Fibroblast of villous mesenchyme (primary cell): ENCODE measurements around the gene CEMIP2. TPM values are rescaled to one million over a fixed set of nuclear protein-coding genes. Genes with fewer than 3 reads are reported as not detected.

Experiments used
- DNase-seq: peaks from one replicate; pipeline ENCODE4 v3.0.0-alpha.2; 2010; ENCODE audit warnings: low read depth
- H3K4me3 ChIP-seq: 2 replicates; pipeline ENCODE4 v1.5.1; 2011; ENCODE audit warnings: low read depth, mild to moderate bottlenecking, low read length
- total RNA-seq: library from RNA; depleted of rRNA; stranded (reverse); fragments of >200 nt; gene quantifications from 2 replicates; pipeline ENCODE4 v1.2.3, GENCODE V29; 2012
- TF ChIP-seq, protein P1 (sequence below): IDR thresholded peaks from 2 replicates; pipeline ENCODE4 v1.5.1; 2012; ENCODE audit warnings: low read depth, mild to moderate bottlenecking, low read length; ENCODE audit not compliant: insufficient read depth

Gene CEMIP2
- total RNA-seq, 1 donor = 180 TPM

DNA sequence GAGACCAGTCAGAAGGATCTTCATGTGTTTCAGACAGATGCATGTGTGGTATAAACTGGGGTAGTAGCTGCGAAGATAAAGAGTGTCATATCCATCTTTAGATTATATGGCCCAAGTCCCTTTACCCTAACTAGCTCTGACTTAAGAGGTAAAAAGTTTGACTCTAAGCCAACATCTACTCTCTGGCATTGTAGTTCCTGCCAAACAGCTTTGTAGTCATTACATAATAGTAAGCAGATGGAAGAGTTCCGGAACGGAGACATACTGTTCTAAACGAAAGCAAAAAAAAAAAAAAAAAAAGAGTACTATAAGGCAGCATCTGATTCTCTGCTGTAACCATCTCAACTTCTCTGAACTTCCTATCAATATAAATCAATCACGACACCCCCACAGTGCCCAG lies 48.8 kb downstream of the CEMIP2 start:
- TF ChIP-seq, protein P1, sequence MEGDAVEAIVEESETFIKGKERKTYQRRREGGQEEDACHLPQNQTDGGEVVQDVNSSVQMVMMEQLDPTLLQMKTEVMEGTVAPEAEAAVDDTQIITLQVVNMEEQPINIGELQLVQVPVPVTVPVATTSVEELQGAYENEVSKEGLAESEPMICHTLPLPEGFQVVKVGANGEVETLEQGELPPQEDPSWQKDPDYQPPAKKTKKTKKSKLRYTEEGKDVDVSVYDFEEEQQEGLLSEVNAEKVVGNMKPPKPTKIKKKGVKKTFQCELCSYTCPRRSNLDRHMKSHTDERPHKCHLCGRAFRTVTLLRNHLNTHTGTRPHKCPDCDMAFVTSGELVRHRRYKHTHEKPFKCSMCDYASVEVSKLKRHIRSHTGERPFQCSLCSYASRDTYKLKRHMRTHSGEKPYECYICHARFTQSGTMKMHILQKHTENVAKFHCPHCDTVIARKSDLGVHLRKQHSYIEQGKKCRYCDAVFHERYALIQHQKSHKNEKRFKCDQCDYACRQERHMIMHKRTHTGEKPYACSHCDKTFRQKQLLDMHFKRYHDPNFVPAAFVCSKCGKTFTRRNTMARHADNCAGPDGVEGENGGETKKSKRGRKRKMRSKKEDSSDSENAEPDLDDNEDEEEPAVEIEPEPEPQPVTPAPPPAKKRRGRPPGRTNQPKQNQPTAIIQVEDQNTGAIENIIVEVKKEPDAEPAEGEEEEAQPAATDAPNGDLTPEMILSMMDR = no peak
- peak; percentile 41 for DNase-seq

DNA sequence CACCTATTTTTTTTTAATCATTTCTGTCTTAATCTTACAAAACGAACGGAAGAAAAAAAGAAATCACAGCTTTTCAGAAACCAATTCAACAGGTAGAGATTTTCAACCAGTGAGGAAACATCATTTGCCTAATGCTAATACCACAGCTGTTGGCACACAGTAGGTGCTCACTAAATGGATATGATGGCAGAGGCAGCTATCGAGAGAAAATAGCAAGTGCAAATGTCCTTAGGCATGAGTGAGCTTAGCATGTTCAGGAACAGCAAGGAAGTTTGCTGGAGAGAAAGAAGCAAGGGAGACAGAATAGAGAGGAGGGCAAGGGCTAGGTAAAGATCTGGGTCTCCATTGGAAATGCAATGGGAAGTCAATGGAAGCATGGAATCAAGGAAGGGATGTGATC lies 49.2 kb downstream of the CEMIP2 start:
- no peak for DNase-seq
- TF ChIP-seq, protein P1 = no peak
- H3K4me3 ChIP-seq = no peak overlapping the region

More for the DNA sequence above, 48.8 kb downstream of the CEMIP2 start:
- no peak overlapping the region for H3K4me3 ChIP-seq

DNA sequence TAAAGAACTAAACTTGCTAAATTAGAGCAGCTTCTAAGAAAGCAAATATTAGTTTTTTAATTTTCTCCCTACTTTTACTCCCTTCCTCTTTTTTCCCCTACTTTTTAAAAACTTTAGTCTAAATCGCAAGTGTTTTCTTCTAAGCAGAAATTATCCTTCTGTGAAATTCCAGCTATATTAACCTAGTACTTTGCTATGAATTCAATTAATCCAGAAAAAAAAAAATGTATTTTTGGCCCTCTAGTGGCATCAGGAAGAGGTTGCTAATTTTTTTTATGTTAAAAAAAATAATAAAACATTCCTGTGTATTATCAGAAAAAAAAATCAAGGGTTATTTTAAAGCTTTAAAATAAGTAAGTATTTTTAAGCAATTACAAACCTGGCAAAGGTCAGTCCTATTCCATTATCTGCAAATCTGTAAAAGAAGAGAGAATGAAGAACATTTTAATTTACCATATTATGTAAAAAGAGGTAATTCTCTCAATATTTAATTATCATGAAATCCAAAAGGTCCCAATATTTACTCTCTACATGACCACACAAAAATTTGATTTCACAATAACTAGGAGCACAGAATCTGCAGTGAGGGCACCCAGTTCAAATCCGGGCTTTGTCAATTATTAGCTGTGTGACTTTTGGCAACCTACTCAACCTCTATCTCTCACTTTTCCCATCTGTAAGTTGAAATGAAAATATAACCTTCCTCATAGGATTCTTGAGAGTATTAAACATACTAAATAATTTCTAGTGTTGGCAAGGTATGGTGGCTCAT lies 52.0 kb downstream of the CEMIP2 start:
- peak; percentile 13 for DNase-seq
- no peak overlapping the region for H3K4me3 ChIP-seq
- TF ChIP-seq, protein P1 = peak; percentile 49

DNA sequence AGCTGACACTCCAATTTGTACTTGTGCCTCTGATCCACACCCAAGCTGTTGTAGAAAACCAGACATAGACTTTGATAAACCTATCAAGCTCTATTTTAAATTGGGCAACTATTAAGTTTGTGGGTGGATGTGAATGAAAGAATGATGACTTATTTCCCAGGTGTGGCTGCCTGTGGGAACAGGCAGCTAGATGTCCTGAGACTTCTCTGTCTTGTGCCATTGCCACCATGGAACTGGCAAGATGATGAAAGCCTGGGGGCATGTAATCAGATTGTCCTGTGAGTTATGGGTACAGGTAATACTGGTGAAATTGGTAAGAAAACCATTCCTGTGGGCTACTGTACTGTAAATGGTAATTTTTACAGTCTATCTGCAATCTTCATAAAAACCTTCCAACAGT lies 57.5 kb downstream of the CEMIP2 start:
- TF ChIP-seq, protein P1 = no peak
- DNase-seq = no peak
- no peak overlapping the region for H3K4me3 ChIP-seq

DNA sequence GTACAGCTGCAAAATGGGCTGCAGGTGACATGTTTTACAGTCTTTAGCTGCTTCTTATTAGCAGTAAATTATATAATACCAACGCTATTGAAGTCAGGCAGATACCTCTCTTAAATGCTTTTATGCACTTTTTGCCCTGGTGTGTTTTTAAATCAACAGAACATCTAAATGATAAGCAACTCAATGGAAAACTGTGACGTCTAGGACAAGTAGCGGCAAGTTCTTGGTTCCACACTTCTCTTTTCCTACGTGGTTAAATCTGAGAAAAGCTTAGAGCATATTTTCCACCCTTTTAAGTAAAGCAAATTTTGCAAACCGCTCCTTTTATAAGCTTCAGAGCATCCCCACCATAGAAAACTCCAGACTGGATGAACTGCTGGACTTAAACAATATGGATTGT lies 58.1 kb downstream of the CEMIP2 start:
- no peak for DNase-seq
- H3K4me3 ChIP-seq = no peak overlapping the region
- TF ChIP-seq, protein P1 = no peak

DNA sequence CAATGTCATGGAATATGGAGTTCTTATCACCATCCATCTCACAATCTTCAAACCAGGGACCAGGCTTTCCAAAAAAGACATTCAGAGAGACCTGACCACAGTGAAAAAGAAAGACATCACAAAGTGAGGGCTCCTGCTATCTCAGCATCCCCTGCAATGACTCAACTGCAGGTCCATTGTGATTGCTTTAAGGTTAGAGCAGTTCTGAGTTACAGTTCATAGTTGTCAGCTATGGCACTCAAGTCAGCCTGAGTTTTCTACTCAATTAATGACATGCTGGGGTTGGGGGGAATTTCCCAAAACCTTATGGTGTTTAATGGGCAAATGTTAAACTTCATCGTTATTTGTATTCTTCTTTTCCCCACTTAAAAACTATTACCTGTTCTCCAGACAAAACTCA lies 58.9 kb downstream of the CEMIP2 start:
- TF ChIP-seq, protein P1 = no peak
- no peak for DNase-seq
- H3K4me3 ChIP-seq = no peak overlapping the region

DNA sequence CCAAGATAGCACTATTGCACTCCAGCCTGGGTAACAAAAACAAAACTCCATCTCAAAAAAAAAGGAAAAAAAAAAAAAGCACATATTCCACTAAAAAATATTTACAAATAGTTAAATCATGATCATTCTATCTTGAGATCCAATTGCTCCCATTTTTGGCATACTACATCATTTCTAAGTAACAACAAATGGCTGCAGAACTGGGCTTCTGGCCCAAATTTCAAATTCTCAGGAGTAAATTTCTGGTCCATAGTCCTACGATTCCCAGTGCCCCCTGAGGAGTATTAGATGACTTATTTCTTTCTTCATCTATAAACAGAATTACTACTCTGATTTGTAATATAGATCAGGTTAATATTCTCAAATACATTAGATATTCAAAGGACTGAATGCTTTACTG lies 62.1 kb downstream of the CEMIP2 start:
- DNase-seq = no peak
- H3K4me3 ChIP-seq = no peak overlapping the region
- TF ChIP-seq, protein P1 = no peak
